Stimulated activated CD4-positive, alpha-beta T cell treated with anti-CD3 and anti-CD28 coated beads, Interleukin-1b, Interleukin-23, amount 100 ng/mL, for 24 hours (primary cell): ENCODE measurements around the gene TMOD1.
"Not testable (repeated sequence)": the region's sequence is repeated elsewhere in the genome, so short reads cannot be mapped to it uniquely, and the experiment has no call there.

Experiments
- DNase-seq, 4 experiments: peaks; one replicate each; pipeline ENCODE4 v3.0.0-alpha.2; 2020; ENCODE audit warnings: low read depth in 4 of 4, low spot score in 1 of 4

Gene TMOD1

DNA sequence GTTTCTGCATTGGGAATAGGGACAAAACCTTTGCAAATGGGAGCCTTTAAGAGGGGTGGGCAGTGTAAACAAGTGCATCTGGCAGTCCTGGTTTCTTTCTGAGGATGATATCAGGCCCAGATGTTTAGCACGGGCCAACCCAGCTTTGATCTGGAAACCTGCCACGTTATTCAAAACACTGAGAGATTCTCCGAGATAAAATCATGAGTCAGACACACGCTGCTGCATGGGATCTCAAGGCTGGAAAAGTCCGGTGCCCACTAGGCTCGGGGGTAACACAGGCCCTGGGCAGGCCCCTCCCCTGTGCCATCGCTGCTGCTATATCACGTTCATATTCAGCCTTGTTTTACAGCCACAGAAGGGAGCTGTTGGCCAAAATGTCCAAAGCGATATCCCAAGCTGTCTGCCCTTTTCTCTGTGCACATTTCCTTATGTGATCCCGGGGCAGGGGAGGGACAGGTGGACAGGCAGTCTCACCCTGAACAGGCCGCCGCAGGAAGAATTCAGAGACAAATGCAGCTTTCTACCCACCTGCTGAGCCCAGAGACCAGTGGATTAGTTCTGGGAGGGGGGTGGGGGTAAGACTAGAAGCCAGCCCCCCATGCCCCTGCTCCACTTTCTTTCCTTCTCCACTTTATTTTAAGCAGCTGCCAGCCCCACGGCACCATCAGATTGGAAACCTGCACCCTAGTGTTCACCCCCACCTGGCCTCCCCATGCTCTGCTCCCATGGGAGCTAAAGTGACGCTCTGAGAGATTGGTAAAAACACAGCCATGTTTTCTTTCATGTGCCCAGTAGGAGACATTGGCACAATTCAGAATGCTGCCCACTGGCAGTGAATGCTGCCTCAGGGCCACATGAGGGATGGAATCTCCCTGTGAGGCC is 63.1 kb downstream of the TMOD1 start:
- DNase-seq: no peak

DNA sequence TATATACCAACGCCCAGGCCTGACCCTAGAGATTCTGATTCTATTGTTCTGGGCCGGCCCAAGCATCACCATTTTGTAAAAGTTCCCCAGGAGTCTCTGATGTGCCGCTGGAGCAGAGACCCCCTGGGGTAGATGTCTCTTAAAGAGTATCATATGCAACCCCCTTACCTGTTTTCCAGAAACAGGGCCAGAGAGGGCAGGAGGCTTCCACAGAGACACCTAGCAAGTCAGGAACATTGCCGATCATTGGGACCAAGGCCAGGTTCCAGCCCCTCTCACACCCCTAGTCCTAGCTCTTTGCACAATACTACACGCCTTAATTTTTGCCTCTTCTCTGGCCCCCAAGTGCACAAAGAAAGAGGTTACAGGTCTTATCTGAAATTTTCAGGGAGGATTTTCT is 63.8 kb downstream of the TMOD1 start:
- no peak for DNase-seq

DNA sequence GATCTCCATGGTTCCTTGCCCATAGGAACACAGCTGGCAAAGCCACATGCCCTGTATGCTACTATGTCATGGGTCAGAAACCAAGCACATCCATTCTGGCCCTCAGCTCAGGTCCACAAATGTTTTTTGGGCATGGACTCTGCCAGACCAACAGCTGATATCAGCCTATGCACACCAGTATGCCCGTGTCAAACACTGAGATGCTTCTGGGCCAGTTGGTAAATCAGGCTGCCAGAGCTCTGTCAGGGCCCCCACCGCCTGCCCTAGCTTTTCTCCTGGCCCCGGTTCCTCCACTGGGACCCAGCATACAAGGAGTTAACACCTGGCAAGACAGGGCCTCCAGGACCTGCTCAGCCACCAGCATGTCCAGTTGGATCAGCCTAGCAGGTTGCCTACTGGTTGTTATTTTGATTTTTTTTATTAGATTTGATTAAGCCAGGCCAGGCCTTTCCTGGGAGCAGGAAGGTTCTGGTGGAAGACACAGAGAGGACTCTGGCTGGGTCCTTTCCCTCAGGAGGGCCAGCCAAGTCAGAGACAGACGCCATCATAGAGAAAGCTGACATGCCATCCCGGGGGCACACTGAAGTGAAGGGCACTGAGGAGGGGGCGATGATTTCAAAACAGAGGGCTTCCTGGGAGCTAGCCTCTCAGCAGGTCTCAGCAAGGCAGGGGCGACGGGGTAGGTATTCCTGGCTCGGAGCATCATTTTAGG is 65.9 kb downstream of the TMOD1 start:
- DNase-seq: no peak

DNA sequence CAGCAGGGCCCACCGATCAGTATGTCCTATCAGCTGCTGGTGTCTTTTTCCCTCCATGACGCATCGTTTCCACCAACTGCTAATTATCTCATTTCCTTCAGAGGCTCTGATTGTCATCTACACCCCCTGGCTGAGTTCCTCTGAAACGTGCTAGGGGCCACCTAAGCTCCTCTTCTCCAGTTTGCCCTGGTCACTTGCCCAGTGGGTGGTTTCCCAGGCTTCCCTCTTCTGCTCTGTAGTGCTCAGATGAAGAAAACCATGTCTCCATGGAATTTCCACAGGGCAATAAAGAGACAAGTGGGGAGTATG is 66.4 kb downstream of the TMOD1 start:
- DNase-seq: no peak

DNA sequence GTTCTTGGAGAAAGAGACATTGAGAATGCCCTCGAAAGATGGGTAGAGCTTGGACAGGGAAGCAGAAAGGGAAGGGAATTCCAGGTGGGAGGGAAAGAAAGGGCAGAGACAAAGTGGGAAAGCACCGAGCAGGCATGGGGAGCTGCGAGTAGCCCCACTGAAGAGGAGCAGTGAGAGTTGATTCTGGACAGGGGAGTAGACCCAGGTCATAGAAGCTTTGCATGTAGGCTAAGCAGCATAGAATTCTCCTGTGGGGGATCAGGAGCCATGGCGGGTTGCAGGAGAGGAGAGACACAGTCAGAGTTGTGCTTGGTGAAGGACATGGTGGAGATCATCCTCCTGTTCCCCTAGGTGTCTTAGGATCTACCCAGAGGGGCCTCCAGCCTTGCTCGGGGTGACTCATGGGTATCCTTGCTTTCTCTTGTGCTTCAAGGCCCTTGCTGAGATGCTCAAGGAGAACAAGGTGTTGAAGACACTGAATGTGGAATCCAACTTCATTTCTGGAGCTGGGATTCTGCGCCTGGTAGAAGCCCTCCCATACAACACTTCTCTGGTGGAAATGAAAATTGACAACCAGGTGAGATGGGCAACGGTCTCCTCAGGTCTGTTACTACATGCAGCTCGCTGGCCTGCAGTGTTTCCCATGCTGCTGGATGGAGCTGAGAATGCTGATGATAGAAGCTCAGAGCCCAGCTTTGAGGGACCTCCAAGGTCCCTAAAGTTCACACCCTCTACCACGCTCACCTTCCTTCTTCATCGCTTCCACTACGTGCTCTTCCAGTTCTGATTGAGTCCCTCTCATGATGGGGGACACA is 67.2 kb downstream of the TMOD1 start:
- DNase-seq: no peak

DNA sequence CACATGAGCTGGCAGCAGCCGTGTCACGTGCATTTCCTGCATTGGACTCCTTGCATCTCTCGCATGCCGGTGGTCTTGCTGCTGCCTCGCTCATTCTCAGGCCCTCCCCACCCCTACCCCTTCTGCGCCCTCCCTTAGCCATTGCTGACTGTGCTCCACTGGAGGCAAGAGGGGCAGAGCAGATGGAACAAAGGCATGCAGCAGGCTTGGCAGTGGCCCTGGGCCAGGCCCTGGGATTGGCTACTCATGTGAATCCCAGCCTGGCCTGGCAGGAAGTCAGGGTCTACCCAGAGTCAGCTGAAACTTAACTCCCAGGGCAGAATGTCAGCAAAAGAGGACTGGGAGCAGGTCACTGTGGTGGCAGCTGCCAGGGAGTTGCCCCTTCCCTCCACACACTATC is 69.4 kb downstream of the TMOD1 start:
- no peak for DNase-seq

DNA sequence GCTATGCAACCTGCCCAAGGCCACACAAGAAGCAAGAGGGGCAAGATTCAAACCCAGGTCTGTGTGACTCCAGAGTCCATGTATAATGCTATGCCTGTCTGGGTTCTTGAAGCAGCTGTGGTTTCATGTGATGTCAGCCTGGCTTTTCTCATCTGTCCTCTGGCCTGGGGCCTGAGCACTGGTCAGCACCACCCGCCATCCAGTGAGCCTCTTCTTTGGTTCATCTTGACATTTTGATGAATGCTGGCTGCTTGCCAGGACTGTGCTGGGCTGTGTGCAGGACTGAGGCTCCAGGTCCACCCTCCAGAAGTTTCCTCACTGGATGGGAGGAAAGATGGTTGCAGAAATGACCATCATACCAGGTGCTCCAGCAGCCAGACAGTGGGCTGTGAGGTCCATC is 70.2 kb downstream of the TMOD1 start:
- no peak for DNase-seq

DNA sequence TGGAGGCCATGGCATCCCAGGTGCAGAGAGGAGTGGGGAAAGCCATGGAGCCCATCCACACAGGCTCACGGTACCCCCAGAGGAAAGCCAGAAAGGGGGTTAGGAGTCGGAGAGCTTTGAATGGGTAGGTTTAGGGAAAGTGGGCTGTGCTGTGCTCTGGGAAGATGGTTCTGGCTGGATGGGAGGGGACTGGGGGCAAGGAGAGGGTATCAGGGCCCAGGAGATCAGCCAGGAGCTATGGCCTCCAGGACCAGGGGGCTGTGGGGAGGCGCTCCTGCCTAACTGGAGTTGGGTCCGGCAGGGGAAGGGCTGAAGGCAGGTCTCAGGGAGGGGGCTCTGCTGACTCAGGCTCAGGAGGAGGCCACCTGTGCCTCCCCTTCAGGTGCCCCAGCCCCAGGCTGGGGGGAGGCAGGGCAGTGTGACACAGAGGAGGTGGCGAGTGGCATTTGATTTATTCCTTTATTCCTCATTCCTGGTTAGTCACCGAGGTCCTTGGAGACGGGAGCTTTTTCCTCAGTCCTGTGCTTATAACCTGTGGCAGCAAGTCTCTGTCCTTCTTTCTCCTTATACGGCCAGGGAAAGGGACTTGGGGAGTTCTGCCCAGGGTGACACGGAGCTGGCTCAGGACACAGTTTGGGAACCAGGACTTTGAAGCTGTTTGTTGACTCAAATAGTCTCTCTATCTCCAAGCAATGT is 70.9 kb downstream of the TMOD1 start:
- no peak for DNase-seq

DNA sequence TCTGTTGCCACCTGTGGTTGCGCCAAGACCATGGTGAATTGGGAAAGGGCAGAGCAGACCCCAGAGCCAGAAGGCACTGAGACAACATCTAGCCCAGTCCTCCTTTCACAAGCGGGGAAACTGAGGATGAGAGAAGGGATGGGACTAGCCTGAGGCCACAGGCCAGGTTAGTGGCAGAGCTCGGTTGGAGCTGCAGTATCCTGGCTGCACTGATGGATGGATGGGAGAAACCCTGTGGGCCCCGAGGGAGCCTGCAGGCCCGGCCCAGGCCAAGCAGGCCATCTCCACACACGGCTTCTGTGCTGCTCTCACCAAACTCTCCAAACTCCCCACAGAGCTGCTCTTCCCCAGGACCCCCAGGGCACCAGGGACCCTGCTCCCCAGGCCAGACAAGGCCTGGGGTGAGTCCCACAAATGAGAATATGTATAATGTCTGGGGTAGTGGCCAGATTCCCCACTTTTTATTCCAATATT is 71.5 kb downstream of the TMOD1 start:
- DNase-seq: no peak

DNA sequence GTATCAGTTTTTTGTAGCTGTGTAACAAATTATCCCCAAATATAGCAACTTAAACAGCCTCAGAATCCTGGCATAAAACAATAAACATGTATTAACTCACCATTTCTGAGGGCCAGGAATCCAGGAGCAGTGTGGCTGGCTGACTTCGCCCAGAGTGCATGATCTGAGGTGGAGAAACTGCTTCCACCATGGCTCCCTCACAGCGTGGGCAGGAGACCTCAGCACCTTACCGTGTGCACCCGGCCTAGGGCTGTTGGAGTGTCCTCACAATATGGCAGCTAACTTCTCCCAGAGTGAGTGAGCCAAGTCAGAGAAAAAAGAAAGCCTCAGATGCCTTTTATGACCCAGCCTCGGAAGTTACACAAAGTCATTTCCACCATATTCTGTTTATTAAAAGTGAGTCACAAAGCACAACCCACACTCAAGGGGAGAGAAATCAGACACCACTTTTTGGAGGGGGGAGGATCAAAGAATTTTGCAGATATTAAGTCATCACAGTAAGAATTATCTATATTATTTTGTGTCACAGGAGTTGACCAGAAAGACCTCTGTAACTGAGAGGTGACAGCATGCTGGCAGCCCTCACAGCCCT is 72.1 kb downstream of the TMOD1 start:
- no peak for DNase-seq

DNA sequence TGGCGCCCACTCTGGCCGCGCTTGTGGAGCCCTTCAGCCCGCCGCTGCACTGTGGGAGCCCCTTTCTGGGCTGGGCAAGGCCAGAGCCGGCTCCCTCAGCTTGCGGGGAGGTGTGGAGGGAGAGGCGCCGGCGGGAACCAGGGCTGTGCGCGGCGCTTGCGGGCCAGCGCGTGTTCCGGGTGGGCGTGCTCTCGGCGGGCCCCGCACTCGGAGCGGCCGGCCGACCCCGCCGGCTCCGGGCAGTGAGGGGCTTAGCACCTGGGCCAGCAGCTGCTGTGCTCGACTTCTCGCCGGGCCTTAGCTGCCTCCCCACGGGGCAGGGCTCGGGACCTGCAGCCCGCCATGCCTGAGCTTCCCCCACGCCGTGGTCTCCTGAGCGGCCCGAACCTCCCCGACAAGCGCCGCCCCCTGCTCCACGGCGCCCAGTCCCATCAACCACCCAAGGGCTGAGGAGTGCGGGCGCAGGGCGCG is 72.7 kb downstream of the TMOD1 start:
- not testable (repeated sequence) for DNase-seq

DNA sequence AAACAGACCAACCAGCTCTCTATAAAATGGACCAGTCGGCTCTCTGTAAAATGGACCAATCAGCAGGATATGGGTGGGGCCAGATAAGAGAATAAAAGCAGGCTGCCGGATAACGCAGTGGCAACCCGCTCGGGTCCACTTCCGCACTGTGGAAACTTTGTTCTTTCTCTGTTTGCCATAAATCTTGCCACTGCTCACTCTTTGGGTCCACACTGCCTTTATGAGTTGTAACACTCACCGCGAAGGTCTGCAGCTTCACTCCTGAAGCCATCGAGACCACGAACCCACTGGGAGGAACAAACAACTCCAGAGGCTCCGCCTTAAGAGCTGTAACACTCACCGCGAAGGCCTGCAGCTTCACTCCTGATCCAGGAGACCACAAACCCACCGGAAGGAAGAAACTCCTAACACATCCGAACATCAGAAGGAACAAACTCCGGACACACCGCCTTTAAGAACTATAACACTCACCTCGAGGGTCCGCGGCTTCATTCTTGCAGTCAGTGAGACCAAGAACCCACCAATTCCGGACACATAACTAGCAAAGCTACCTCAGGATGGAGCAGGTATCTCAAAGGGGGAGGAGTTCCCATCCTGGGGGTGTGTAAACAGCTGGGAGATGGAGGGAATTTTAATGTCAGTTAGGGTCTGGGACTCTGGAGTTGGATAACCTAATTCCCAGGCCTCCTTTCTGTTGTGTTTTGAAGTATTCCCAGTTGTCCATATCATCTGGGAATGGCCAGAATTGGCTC is 73.6 kb downstream of the TMOD1 start:
- peak in 1 of 4 experiments; percentile 5 for DNase-seq

DNA sequence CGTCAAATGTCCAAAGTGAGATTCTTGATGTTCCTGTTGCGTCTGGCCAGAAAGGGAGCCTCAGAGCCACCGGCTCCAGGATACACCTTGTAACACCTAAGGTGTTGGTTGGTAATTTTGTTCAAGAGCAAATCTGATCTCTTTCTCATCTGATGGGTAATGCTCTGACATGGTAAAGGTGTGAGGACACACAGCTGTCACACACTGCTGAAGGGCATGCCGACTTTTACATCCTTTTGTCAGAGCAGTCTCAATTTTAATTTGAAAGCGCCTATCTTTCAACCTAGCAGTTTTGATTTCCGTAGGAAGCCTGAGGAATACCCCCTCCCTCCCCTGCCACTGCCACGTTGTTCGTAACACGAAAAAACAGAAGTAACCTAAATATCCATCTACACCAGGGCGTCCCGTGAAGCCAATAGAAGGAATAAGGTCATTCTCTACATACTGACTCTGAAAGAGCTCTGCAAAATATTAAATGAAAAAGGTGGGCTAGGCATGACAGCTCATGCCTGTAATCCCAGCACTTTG is 74.3 kb downstream of the TMOD1 start:
- DNase-seq: no peak

DNA sequence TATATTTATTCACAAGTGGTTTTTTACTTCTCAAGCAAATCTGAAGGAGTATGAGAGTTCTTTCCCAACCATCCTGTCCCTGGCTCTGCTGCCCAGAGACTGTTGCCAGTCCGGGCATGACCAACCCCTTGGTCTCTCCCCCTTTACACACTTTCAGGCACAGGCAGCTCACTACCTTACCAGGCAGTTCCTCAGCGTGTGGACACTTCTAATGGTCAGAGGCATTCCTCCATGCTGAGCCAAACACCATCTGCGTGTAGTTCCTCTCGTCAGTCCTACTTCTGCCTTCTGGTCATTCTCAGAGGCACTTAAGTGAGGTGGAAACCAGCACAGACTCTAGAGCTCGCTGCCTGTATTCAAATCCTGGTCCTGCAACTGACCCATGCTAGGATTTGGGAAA is 75.6 kb downstream of the TMOD1 start:
- DNase-seq: no peak

DNA sequence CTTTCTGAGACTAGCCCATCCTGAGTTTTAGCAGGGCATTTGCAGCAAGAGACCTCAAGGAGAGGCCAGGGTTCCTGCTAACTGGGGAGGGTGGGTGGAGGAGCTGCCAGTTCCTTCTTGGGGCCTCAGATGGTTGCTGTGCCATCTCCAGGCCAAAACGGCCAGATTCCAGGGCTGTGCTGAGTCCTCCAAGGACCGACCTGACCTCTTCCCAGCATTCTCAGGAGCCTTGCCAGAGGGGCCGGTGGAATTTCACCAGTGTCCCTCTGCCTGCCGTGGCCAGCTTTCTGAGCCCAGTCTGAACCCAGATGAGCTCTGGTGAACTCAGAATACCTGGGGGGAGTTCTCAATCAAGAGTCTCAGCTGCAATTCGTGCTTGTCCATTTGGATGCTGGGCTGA is 77.4 kb downstream of the TMOD1 start:
- DNase-seq: no peak

DNA sequence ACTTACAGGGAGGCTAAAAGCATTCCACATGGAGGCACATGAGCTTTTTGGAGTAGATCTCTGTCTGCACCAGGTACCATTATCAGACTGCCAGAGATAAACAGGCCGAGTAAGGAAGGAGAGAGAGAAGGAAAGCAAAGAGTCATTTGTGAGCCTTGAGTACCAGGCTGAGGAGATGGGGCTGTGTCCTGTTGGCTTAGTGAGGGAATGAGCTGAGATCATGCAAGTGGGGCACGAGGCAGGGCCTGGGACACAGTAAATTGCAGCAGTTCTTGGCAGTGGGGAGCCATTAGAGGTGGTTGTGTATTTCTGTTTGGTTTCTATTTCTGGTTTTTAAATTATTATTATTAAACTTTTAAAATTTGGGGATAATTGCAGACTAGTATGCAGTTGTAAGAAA is 78.4 kb downstream of the TMOD1 start:
- DNase-seq: no peak

DNA sequence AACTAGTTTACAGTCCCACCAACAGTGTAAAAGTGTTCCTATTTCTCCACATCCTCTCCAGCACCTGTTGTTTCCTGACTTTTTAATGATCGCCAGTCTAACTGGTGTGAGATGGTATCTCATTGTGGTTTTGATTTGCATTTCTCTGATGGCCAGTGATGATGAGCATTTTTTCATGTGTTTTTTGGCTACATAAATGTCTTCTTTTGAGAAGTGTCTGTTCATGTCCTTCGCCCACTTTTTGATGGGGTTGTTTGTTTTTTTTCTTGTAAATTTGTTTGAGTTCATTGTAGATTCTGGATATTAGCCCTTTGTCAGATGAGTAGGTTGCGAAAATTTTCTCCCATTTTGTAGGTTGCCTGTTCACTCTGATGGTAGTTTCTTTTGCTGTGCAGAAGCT is 80.1 kb downstream of the TMOD1 start:
- DNase-seq: not testable (repeated sequence)

DNA sequence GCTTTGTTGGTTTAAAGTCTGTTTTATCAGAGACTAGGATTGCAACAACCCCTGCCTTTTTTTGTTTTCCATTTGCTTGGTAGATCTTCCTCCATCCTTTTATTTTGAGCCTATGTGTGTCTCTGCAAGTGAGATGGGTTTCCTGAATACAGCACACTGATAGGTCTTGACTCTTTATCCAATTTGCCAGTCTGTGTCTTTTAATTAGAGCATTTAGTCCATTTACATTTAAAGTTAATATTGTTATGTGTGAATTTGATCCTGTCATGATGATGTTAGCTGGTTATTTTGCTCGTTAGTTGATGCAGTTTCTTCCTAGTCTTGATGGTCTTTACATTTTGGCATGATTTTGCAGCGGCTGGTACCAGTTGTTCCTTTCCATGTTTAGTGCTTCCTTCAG is 83.3 kb downstream of the TMOD1 start:
- DNase-seq: not testable (repeated sequence)

DNA sequence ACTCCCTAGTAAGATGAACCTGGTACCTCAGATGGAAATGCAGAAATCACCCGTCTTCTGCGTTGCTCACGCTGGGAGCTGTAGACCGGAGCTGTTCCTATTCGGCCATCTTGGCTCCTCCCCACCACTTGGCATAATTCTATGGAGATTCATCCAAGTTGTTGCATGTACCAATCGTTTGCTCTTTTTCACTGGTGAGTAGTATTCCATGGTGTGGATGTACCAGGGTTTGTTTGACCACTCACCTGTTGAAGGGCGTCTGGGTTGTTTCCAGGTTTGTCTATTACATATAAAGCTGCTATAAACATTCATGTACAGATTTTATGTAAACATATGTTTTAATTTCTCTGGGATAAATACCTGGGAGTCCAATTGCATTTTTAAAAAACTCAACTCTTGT is 85.4 kb downstream of the TMOD1 start:
- not testable (repeated sequence) for DNase-seq

DNA sequence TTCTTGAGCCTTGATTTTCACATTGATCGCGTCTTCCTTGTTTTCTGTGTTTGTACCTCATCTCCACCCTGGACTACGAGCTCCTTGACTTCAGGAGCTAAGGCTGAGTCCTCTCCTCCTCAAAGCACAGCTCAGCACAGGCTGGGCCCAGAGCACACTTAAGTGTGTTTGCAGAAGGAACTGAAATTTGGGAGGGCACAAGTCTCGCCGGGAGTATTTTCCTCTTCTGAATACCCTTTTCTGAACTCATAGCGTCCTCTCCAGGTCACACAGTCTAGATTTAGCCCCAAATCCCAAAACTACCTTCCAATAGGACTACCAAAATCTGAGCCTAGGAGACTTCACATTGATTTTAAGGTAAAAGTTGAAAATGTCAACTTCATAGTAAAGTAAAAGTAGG is 90.1 kb downstream of the TMOD1 start:
- DNase-seq: no peak
